Endothelial cell of umbilical vein (primary cell): ENCODE data around the gene SLC34A1. TPM values are rescaled to one million over a fixed set of nuclear protein-coding genes. Genes with fewer than 3 reads are reported as not detected.

ENCODE experiments used
- BruUV-seq: library from RNA; stranded (reverse); fragments of 400-500 nt; replicated peaks from 2 replicates; lab custom pipeline; 2021; lab: Mats Ljungman, UMichigan
- CTCF ChIA-PET: fragments of 300-600, 350-600 bp; sonication (Branson Sonifier 250); formaldehyde crosslinking; loops from one replicate; lab custom pipeline; 2021; ENCODE audit warnings: antibody characterized with exemption, inconsistent platforms; lab: Charles Lee
- POLR2A ChIA-PET: fragments of 300-600, 350-600 bp; sonication (Branson Sonifier 250); formaldehyde crosslinking; loops from one replicate; lab custom pipeline; 2021; ENCODE audit warnings: antibody characterized with exemption, inconsistent platforms; lab: Charles Lee
- DNase-seq: peaks from one replicate; pipeline ENCODE4 v3.0.0-alpha.2; 2011; ENCODE audit warnings: low read depth, low spot score
- FAIRE-seq: peaks from 2 replicates; lab custom pipeline; 2011; peaks lifted over from hg19 to GRCh38; lab: Jason Lieb, UNC
- H2AFZ ChIP-seq: 2 replicates; pipeline ENCODE4 v1.6.0; 2012; ENCODE audit warnings: low read depth, low read length, control low read depth, inconsistent platforms
- H3K27ac ChIP-seq: 2 replicates; pipeline ENCODE4 v1.5.1; 2011; ENCODE audit warnings: low read depth, mild to moderate bottlenecking, control low read depth, low read length, moderate library complexity; ENCODE audit not compliant: insufficient read depth
- H3K27me3 ChIP-seq, 2 experiments: 2 replicates each; pipeline versions ENCODE4 v1.6.0 to v1.6.1; 2011; ENCODE audit warnings: low read length in 2 of 2, mixed read lengths in 1 of 2; ENCODE audit not compliant: control insufficient read depth in 2 of 2, insufficient read depth in 2 of 2
- H3K36me3 ChIP-seq, 2 experiments: 2 replicates in 1 of 2; 3 replicates in 1 of 2; pipeline ENCODE4 v1.5.1; 2011; ENCODE audit warnings: low read length in 2 of 2, mild to moderate bottlenecking in 1 of 2, moderate library complexity in 1 of 2; ENCODE audit not compliant: control insufficient read depth in 2 of 2, insufficient read depth in 2 of 2; ENCODE audit errors: extremely low read depth in 1 of 2
- H3K4me1 ChIP-seq: 3 replicates; pipeline ENCODE4 v1.5.1; 2011; ENCODE audit warnings: mild to moderate bottlenecking, low read length; ENCODE audit not compliant: control insufficient read depth, insufficient read depth; ENCODE audit errors: extremely low read depth
- H3K4me2 ChIP-seq: 2 replicates; pipeline ENCODE4 v1.6.1; 2011; ENCODE audit warnings: low read length, control low read depth, mixed read lengths; ENCODE audit not compliant: insufficient read depth
- H3K4me3 ChIP-seq, 3 experiments: fragments of 200-600 bp in 1 of 3; sonication (generic), shearing (Covaris generic) in 1 of 3; replicated peaks in 1 of 3; 2 replicates each; pipeline ENCODE4 v1.5.1; 2011 to 2016; ENCODE audit warnings: control low read depth in 3 of 3, low read length in 3 of 3, mild to moderate bottlenecking in 2 of 3, inconsistent platforms in 1 of 3, low read depth in 1 of 3, moderate library complexity in 1 of 3; ENCODE audit not compliant: insufficient read depth in 1 of 3
- H3K79me2 ChIP-seq: 2 replicates; pipeline ENCODE4 v1.6.0; 2012; ENCODE audit warnings: low read length, inconsistent platforms; ENCODE audit not compliant: control insufficient read depth, insufficient read depth
- H3K9ac ChIP-seq: replicated peaks from 2 replicates; pipeline ENCODE3; 2011; ENCODE audit warnings: low read length, control low read depth; ENCODE audit not compliant: insufficient read depth; ENCODE audit errors: extremely low read depth
- H3K9me1 ChIP-seq: replicated peaks from 3 replicates; pipeline ENCODE4 v1.6.0; 2011; ENCODE audit warnings: mild to moderate bottlenecking, low read length; ENCODE audit not compliant: control insufficient read depth, insufficient read depth; ENCODE audit errors: extremely low read depth
- H3K9me3 ChIP-seq: replicated peaks from 2 replicates; pipeline ENCODE4 v1.5.1; 2012; ENCODE audit warnings: low read length, inconsistent platforms; ENCODE audit not compliant: control insufficient read depth, insufficient read depth
- H4K20me1 ChIP-seq: replicated peaks from 2 replicates; pipeline ENCODE3; 2011; ENCODE audit warnings: mild to moderate bottlenecking, low read length; ENCODE audit not compliant: control insufficient read depth, insufficient read depth; ENCODE audit errors: extremely low read depth
- CTCF ChIP-seq, 2 donors: IDR thresholded peaks; 1 replicate in 1 of 2; 2 replicates in 1 of 2; pipeline ENCODE4 v1.5.1; 2011; ENCODE audit warnings: low read length in 2 of 2, mild to moderate bottlenecking in 2 of 2, moderate library complexity in 2 of 2, control low read depth in 1 of 2, inconsistent platforms in 1 of 2, low read depth in 1 of 2; ENCODE audit not compliant: insufficient read depth in 1 of 2; ENCODE audit errors: extremely low read depth in 1 of 2
- EZH2 ChIP-seq: IDR thresholded peaks from 2 replicates; pipeline ENCODE4 v1.6.1; 2012; ENCODE audit warnings: borderline replicate concordance, low read depth, mild to moderate bottlenecking, moderate library complexity, low read length, inconsistent platforms; ENCODE audit not compliant: severe bottlenecking
- FOS ChIP-seq: IDR thresholded peaks from 2 replicates; pipeline ENCODE4 v1.6.1; 2011; ENCODE audit warnings: mild to moderate bottlenecking, low read length, moderate library complexity, borderline replicate concordance; ENCODE audit not compliant: insufficient read depth
- JUN ChIP-seq: IDR thresholded peaks from 2 replicates; pipeline ENCODE4 v1.6.1; 2011; ENCODE audit warnings: borderline replicate concordance, low read depth; ENCODE audit not compliant: insufficient read length, insufficient read depth
- MAX ChIP-seq: IDR thresholded peaks from 2 replicates; pipeline ENCODE4 v1.6.1; 2011; ENCODE audit not compliant: insufficient read depth, insufficient read length
- MYC ChIP-seq: IDR thresholded peaks from one replicate; pipeline ENCODE4 v1.6.1; 2011; ENCODE audit warnings: mild to moderate bottlenecking, low read depth, low read length
- POLR2A ChIP-seq: IDR thresholded peaks from 2 replicates; pipeline ENCODE4 v1.6.1; 2012; ENCODE audit warnings: low read depth, mild to moderate bottlenecking, control low read depth, low read length
- POLR2AphosphoS5 ChIP-seq: IDR thresholded peaks from 2 replicates; pipeline ENCODE4 v1.6.1; 2012; ENCODE audit warnings: low read depth, mild to moderate bottlenecking, control low read depth, low read length, moderate library complexity; ENCODE audit not compliant: insufficient read depth
- dilution Hi-C: fragments of 300-500 bp; cut with MboI; formaldehyde crosslinking; loops from one replicate; pipeline ENCODE4 v1.15.0; 2019; ENCODE audit warnings: low sequenced_read_pairs; ENCODE audit not compliant: extremely low pct_ligation_motif_present
- intact Hi-C: fragments of 100-400 bp; cut with micrococcal nuclease; formaldehyde crosslinking; loops from one replicate; pipeline ENCODE4 v1.10.0; 2022
- polyA plus RNA-seq, 4 experiments: library from polyadenylated mRNA; depleted of rRNA in 3 of 4; stranded (reverse) in 3 of 4; unstranded in 1 of 4; fragments of >200 nt; gene quantifications; 2 replicates each; pipeline versions ENCODE4 v1.2.1 to v1.2.3, GENCODE V29; 2011 to 2012; ENCODE audit warnings: missing spikeins in 1 of 4
- total RNA-seq: library from RNA; stranded (reverse); gene quantifications from 2 replicates; pipeline ENCODE4 v1.2.3, GENCODE V29; 2021

The SLC34A1 gene
- total and polyA plus RNA-seq, 2 donors (not counting 3 experiments of a cell fraction or from before 2014, with no cell fraction given): not detected

- DNase-seq: no peak
- Histone ChIP-seq H3K4me3 (no peak overlapping the region), H3K4me1 (no peaks in the 10 kb centered on the region), H3K9me3 (no peaks in the 10 kb centered on the region), H3K9me1 (no peaks in the 10 kb centered on the region), H3K27ac (no peak overlapping the region), H3K36me3 (peaks cover under 1 to 12% of the 10 kb centered on the region in 2 experiments), H3K79me2 (no peaks in the 10 kb centered on the region), H3K4me2 (no peak overlapping the region), H2AFZ (no peak overlapping the region), H3K9ac (no peak overlapping the region), H3K27me3 (no peaks in the 10 kb centered on the region), H4K20me1 (no peaks in the 10 kb centered on the region)
- BruUV-seq: no TSS peak
- ChIA-PET POLR2A (interaction anchor here (1.1 kb wide), 1 partner anchor 13 kb away, joined by 4 read pairs; the partner anchor contains the start of gene GRK6), CTCF (interaction anchor here (0.8 to 2.5 kb wide), 6 partner anchors 8 to 49 kb away, joined by 3 to 10 read pairs (median 4); partner anchors contain the start of gene GRK6)
- FAIRE-seq: no peak
- TF ChIP-seq FOS (no peak), MYC (no peak)
- intact Hi-C loops (no loop called here), dilution Hi-C loops (no loop called here)
These were observed 55.4 kb downstream of the SLC34A1 start for GRCh38 chr5:177439518-177440053.

- no peak overlapping the region for H3K4me3 ChIP-seq
- H3K9me1 ChIP-seq: no peaks in the 10 kb centered on the region
- no peak for DNase-seq
- no peaks in the 10 kb centered on the region for H4K20me1 ChIP-seq
- no peak for FAIRE-seq
- peaks cover 0 to 9% of the 10 kb centered on the region in 2 experiments for H3K36me3 ChIP-seq
- dilution Hi-C loops: no loop called here
- no peak overlapping the region for H3K27ac ChIP-seq
- no TSS peak for BruUV-seq
- no peaks in the 10 kb centered on the region for H3K4me1 ChIP-seq
- no peaks in the 10 kb centered on the region for H3K27me3 ChIP-seq
- no peak overlapping the region for H3K4me2 ChIP-seq
- H3K9ac ChIP-seq: no peak overlapping the region
- H2AFZ ChIP-seq: no peak overlapping the region
- no peaks in the 10 kb centered on the region for H3K79me2 ChIP-seq
- intact Hi-C loops: no loop called here
- ChIA-PET CTCF (interaction anchor here (1.0 to 2.5 kb wide), 4 partner anchors 13 to 50 kb away, joined by 3 to 10 read pairs (median 4); partner anchors contain the start of gene GRK6), POLR2A (no interaction called here)
- H3K9me3 ChIP-seq: no peaks in the 10 kb centered on the region
- TF ChIP-seq POLR2AphosphoS5 (no peak), CTCF (IDR thresholded peaks at IDR 0.05; ENCODE audit: extremely low read depth in 1 of 2, insufficient read depth in 1 of 2, low read depth in 1 of 2, low read length in 2 of 2) (no peak), EZH2 (no peak), POLR2A (no peak), JUN (no peak), MAX (no peak), MYC (no peak)
These were observed 56.2 kb downstream of the SLC34A1 start for GRCh38 chr5:177440211-177440989.
